HG02759 (cell line): ENCODE results near the gene GAS7.
"Not testable (repeated sequence)": the region's sequence is repeated elsewhere in the genome, so short reads cannot be mapped to it uniquely, and the experiment has no call there.

Experiments
- ATAC-seq: cut with Tn5 transposase; IDR thresholded peaks from one replicate; pipeline ENCODE4 v1.9.1; 2021; ENCODE audit warnings: mild to moderate bottlenecking, moderate library complexity; ENCODE audit not compliant: unreplicated experiment

Gene GAS7

DNA sequence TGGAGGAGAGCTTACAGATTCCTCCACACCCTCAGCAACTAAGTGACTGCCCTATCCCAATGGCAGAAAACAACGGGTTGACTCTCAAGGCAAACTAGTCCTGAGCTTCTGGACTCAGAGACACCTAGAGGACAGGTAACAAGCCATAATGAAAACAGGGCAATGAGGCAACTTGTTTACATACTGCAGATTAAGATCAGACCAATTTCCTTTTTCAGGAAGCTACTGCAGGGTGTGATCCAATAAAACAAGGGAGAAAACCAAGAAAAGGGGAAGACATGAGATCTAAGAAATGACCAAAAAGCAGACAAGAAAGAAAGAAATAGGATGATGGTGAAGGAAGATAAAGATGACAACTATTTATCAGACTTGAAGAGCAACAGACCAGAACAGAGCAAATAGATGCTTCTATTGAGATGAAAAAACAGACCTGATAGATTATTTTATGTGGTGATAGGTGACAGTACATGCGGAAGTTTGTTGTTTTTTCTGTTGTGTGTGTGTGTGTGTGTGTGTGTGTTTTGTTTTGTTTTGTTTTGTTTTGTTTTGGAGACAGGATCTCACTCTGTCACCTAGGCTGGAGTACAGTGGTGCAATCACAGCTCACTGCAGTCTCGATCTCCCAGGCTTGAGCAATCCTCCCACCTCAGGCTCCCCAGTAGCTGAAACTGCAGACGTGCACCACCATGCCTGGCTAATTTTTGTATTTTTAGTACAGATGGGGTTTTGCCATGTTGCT lies 120.7 kb downstream of the GAS7 start:
- no peak for ATAC-seq

- ATAC-seq, result no peak
Observed at GRCh38 chr17:10075919-10076318, 122.5 kb downstream of the GAS7 start.

DNA sequence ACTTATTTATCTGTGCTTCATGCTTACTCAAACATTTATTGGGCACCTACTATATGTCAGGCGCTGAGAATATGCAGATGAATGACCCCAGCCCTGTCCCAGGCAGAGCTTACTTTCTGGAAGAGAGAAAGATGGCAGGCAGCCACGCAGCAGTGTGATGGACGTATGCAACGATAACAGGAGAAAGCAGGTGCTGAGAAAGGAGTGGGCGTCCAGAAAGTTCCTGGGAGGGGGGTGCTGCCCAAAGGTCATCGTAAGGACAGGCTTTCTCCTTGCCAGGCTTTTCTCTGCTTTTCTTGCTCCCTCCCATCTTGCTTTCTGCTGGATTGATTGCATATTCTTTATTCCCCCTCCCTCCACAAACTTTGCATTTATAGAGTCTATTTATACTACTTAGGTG lies 124.5 kb downstream of the GAS7 start:
- no peak for ATAC-seq

DNA sequence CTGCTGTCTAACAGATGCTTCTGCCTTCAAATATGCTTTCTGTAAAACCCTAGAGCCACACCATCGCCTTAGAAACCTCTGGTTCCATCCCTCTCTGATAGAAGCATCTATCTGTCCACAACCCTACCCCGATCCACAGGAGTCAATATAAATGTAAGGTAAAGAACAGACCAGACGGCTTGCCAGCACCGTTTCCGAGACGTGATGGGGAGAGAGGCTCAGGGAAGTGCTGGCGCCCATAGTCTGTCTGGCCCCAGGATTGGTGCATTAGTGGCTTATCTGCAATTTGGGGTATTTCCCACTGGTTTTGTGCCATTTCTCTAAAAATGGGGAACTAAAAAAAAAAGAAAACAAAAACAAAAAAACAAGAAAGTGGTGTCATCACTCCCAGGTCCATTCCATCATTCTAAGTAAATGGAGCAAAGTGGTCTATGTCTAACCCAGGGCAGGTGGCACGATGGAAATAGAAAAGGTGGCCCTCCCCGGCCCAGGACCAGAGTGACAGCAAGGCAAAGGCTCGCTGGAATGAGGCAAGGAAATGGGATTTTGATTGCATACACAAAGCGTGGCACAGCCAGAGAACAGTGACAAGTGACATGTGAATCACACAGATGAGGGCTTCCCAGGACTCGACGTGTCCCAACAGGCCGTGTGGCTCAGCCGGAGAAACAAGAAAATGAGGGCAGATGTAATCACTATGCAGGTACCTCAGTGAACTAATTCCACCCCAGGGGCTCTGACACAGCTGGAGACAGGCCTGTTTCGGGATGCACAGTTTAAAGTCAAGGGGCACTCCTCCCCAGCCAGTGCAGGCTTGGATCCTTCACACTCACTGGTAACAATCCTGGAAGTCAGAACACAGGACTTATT lies 125.6 kb downstream of the GAS7 start:
- ATAC-seq, result no peak

- ATAC-seq, result no peak
Observed at GRCh38 chr17:10072086-10072485, 126.3 kb downstream of the GAS7 start.

DNA sequence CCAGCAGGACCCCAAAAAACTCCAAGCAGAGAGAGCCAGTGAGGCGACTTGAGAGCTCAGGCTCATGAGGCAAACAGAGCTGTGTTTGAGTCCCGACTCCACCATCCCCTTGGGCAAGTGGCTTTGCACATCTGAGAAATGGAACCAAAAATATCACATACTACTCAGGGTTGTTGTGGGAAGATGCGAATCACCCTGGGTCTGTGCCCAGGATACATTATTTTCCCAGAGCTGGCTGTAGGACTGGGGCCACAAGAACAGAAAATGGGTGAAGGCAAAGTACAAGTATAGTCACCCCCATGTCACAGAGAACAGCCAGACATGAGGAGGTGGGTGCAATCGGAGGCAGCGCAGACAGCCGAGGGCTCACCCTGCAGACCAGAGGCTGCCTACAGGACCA lies 127.3 kb downstream of the GAS7 start:
- ATAC-seq, result no peak

GRCh38 chr17:10070690-10071089 lies 127.7 kb downstream of the GAS7 start:
- no peak for ATAC-seq

DNA sequence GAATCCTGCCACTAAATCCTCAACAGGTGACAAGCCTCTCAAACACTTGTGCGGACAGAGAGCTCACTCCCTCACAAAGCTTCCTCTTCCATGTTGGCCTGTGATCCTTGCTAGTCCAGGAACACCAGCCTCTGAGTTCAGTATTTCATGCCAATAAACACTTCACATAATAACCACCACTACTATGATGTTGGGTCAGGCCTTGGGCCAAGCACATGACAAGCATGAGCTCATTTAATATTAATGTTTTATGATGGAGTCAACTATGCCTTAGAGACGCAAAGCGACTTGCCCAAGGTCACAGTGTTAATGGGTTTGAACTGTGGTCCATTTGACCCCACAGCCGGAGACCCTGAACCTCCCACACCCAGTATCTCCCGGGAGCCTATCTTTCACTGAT lies 129.1 kb downstream of the GAS7 start:
- ATAC-seq, result no peak

DNA sequence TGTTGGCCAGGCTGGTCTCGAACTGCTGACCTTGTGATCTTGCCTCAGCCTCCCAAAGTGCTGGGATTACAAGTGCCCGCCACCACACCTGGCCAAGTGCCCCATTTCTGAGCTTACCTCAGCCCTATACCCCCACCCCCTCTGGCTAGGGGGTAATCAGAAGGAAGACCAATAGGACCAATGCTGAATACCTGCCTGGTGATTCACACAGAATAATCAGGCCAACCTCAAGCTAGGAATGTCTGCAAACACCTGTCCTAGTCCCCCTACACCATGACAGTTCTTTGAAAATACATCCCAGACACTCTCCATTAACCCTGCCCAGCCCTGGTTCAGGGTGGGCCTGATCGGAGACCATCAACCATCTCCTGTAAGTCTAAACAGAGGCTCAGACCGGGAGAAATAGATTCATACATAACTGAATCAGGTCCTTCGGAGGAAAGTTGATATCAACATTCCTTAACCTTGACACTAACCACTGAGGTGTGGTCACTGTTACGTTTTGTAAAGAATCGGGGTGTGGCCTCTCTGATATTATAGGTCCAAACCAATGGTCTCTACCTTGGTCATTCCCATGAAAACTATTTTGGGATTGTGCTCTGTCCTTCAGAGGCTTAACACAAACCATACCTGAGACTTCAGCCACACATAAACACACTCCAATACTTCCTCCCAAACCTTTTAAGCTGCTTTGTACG lies 130.8 kb downstream of the GAS7 start:
- no peak for ATAC-seq

DNA sequence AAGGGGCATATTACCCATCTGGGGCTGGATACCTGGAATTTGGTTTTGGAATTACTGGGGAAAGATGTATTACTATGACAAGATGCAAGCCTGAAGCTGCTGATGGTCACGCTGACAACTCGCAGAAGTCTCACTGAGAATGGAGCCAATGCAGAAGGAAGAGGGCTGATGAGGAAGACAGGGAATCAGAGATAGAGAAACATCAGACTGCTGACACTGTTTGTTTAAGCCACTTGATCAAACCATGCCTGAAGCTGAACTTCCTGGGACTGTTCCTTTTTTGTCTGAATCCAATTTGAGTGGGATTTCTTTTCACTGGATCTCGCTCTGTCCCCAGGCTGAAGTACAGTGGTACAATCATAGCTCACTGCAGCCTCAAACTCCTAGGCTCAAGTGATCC lies 133.9 kb downstream of the GAS7 start:
- no peak for ATAC-seq

DNA sequence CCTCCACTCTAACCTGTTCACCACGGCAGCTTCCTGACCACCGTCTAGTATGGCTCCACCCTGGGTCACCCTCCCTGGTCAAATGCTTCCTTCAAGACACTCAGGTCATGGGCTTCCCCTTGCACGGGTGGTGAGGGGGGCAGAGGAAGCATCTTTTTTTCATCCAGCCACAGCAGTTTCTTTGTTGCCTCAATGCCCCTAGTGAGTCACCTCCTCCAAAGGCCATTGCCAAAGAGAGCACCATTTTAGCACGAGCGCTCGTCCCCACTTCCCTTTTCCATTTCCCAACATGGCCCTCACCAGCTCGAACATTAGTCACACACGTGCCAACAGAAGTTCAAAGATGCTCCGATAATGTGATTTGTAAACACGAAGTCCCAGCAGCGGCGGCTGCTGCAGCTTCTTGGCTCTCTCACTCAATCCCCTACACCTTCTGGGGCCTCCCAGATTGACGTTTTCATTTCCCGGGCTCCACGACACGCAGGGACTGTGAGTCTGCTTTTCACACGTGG lies 134.6 kb downstream of the GAS7 start:
- peak; percentile 33 for ATAC-seq

GRCh38 chr17:10062691-10063385 lies 135.6 kb downstream of the GAS7 start:
- ATAC-seq, result no peak

DNA sequence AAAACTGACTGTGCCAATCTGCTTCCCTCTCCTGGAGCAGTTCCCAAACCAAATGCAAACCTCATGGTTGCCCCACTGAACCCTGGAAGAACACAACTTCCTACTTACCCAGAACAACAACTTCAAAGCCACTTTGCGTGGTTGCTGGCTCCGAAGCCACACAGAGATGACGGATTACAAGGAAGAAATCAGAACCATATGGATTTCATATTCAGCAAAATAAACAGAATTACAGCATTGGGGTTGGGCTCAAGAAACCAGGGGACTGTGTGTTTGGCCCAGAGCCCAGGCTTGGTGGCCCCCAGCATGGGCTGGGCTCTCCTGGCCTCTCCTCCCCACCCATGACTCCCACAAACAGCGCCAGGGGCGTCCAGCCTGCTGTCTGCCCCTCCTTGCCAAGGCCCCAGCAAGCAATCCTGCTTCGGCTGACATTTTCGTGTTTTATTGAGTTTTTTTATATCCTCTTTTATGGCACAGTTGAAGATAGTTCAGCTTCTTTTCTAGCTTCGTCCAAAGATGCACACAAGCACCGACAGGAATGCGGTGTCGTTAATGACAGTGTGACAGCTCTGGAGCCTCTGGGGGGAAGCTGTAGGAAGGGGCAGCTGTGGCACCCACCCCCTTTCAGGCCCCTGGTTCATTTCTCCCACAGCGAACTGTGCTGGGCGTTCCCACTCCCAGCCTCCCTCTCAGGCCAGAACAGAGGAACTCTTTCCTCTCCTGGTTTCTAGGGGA lies 137.1 kb downstream of the GAS7 start:
- no peak for ATAC-seq

- no peak for ATAC-seq
Observed at GRCh38 chr17:10060526-10060925, 137.9 kb downstream of the GAS7 start.

GRCh38 chr17:10059684-10060211 lies 138.7 kb downstream of the GAS7 start:
- peak; percentile 87 for ATAC-seq

- peak; percentile 6 for ATAC-seq
Observed at GRCh38 chr17:10058921-10059683, 139.3 kb downstream of the GAS7 start.

DNA sequence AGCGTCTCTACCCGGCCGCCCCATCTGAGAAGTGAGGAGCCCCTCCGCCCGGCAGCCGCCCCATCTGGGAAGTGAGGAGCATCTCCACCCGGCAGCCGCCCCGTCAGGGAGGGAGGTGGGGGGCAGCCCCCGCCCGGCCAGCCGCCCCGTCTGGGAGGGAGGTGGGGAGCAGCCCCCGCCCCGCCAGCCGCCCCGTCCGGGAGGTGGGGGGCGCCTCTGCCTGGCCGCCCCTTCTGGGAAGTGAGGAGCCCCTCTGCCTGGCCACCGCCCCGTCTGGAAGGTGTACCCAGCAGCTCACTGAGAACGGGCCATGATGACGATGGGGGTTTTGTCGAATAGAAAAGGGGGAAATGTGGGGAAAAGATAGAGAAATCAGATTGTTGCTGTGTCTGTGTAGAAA lies 140.9 kb downstream of the GAS7 start:
- not testable (repeated sequence) for ATAC-seq

GRCh38 chr17:10055262-10055975 lies 143.0 kb downstream of the GAS7 start:
- ATAC-seq, result no peak
